ENCODE data around the gene AGBL1. TPM values are rescaled to one million over a fixed set of nuclear protein-coding genes. Genes with fewer than 3 reads are reported as not detected.

Gene AGBL1
- total and polyA plus RNA-seq, 2 donors (not counting 3 experiments of a cell fraction or from before 2014, with no cell fraction given), result not detected

DNA sequence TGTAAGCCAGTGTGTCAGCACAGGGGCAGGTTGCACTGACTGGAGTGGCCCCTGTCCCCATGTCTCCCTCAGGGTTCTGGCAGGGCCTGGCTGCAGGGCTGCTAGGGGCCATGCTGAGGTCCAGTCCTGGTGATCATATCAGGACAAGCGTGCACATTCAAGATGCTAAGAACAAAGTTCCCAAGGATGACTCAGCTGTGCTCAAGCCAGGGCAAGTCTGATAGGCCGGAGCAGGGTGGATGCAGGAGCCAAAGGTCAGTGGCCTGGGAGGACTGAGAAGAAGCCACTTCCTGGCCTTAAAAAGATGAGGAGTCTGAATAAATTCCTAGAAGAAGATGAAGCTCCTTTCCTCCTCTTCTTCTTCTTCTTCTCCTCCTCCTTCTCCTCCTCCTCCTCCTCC, 353.2 kb downstream of the AGBL1 start:
- Histone ChIP-seq H3K4me3 (replicated peaks in 1 of 3; ENCODE audit: insufficient read depth in 1 of 3, low read depth in 1 of 3, low read length in 3 of 3) (no peak overlapping the region), H3K36me3 (ENCODE audit: control insufficient read depth in 2 of 2, extremely low read depth in 1 of 2, insufficient read depth in 2 of 2, low read length in 2 of 2) (no peaks in the 10 kb centered on the region), H2AFZ (ENCODE audit: low read depth, low read length) (no peak overlapping the region), H3K9me3 (replicated peaks; ENCODE audit: control insufficient read depth, insufficient read depth, low read length) (peaks cover 3% of the 10 kb centered on the region), H3K9me1 (replicated peaks; ENCODE audit: control insufficient read depth, extremely low read depth, insufficient read depth, low read length) (no peaks in the 10 kb centered on the region), H3K4me2 (ENCODE audit: insufficient read depth, low read length) (no peak overlapping the region), H3K27me3 (ENCODE audit: control insufficient read depth in 2 of 2, insufficient read depth in 2 of 2, low read length in 2 of 2) (no peaks in the 10 kb centered on the region), H3K27ac (ENCODE audit: insufficient read depth, low read depth, low read length) (no peak overlapping the region), H3K4me1 (ENCODE audit: control insufficient read depth, extremely low read depth, insufficient read depth, low read length) (no peaks in the 10 kb centered on the region), H4K20me1 (replicated peaks; ENCODE audit: control insufficient read depth, extremely low read depth, insufficient read depth, low read length) (no peaks in the 10 kb centered on the region), H3K9ac (replicated peaks; ENCODE audit: extremely low read depth, insufficient read depth, low read length) (no peak overlapping the region), H3K79me2 (ENCODE audit: control insufficient read depth, insufficient read depth, low read length) (no peaks in the 10 kb centered on the region)
- no peak for FAIRE-seq
- TF ChIP-seq GATA2 (IDR thresholded peaks at IDR 0.05; ENCODE audit: insufficient read depth, insufficient read length, low read depth, low read length), result no peak
- TF ChIP-seq MAX (IDR thresholded peaks at IDR 0.05; ENCODE audit: insufficient read depth, insufficient read length), result no peak
- no peak for TF ChIP-seq MYC (IDR thresholded peaks at IDR 0.05; ENCODE audit: low read depth, low read length)
- no peak for TF ChIP-seq POLR2AphosphoS5 (IDR thresholded peaks at IDR 0.05; ENCODE audit: insufficient read depth, low read depth, low read length)
- no peak for TF ChIP-seq FOS (IDR thresholded peaks at IDR 0.05; ENCODE audit: borderline replicate concordance, insufficient read depth, low read length)
- TF ChIP-seq CTCF (IDR thresholded peaks at IDR 0.05; ENCODE audit: extremely low read depth in 1 of 2, insufficient read depth in 1 of 2, low read depth in 1 of 2, low read length in 2 of 2), result no peak
- TF ChIP-seq EZH2 (IDR thresholded peaks at IDR 0.05; ENCODE audit: borderline replicate concordance, low read depth, low read length, severe bottlenecking), result no peak
- TF ChIP-seq JUN (IDR thresholded peaks at IDR 0.05; ENCODE audit: borderline replicate concordance, insufficient read depth, insufficient read length, low read depth), result no peak
- no peak for TF ChIP-seq POLR2A (IDR thresholded peaks at IDR 0.05; ENCODE audit: low read depth, low read length)
- ChIA-PET POLR2A (no interaction called here), CTCF (no interaction called here)
- BruUV-seq (replicated peaks), result no TSS peak
- dilution Hi-C loops (cut with MboI; ENCODE audit: extremely low pct_ligation_motif_present, low sequenced_read_pairs), result no loop called here
- intact Hi-C loops (cut with micrococcal nuclease), result loop anchor here (5.0 kb wide), 1 partner anchor 1674 kb away; no protein-coding TSS in a partner anchor
- no peak for DNase-seq (ENCODE audit: low read depth, low spot score)

Measured in endothelial cell of umbilical vein (primary cell).